Measurements from ENCODE around the gene UNC13B. TPM values are rescaled to one million over a fixed set of nuclear protein-coding genes. Genes with fewer than 3 reads are reported as not detected.

Gene UNC13B
- total RNA-seq, 1 experiment from 2014 or later: 17.6 TPM

GRCh38 chr9:35226651-35227050 lies 64.8 kb downstream of the UNC13B start:
- intact Hi-C loops (cut with micrococcal nuclease): no loop called here
- ChIA-PET POLR2A (interaction anchor here (0.9 kb wide), 1 partner anchor 65 kb away, joined by 3 read pairs; the partner anchor contains the start of gene UNC13B), RAD21 (ENCODE audit: low non-redundant PET in 1 of 2, low total read pairs in 2 of 2, uncharacterized antibody in 2 of 2, unreplicated experiment in 2 of 2) (no interaction called here)

More at GRCh38 chr9:35226651-35227050, 64.8 kb downstream of the UNC13B start:
- BruUV-seq (replicated peaks): no TSS peak
- no peak overlapping the region for H3K27ac ChIP-seq (ENCODE audit: low read depth, low read length)
- ATAC-seq: no peak
- no peaks in the 10 kb centered on the region for H4K20me1 ChIP-seq (ENCODE audit: insufficient read depth)
- H3K9me3 ChIP-seq (ENCODE audit: control insufficient read depth in 1 of 2, insufficient read depth in 1 of 2, low read depth in 1 of 2, low read length in 2 of 2): no peaks in the 10 kb centered on the region; a peak in 1 of 4 replicates
- DNase-seq (ENCODE audit: low read depth, low spot score): no peak
- CTCF ChIA-PET: no interaction called here
- H3K9me2 ChIP-seq (ENCODE audit: insufficient read depth): no peaks in the 10 kb centered on the region
- H3K4me2 ChIP-seq (ENCODE audit: low read length): no peak overlapping the region
- H3K36me3 ChIP-seq (ENCODE audit: control insufficient read depth in 1 of 2, insufficient read depth in 2 of 2, low read length in 2 of 2): no peaks in the 10 kb centered on the region
- no peaks in the 10 kb centered on the region for H3K79me2 ChIP-seq (ENCODE audit: insufficient read depth, low read length)
- no peak overlapping the region for H3K4me3 ChIP-seq (replicated peaks in 1 of 2; ENCODE audit: low read depth in 1 of 2, low read length in 2 of 2)
- H2AFZ ChIP-seq (ENCODE audit: low read depth, low read length, poor library complexity, severe bottlenecking): no peak overlapping the region
- H3K9ac ChIP-seq (ENCODE audit: low read length): no peak overlapping the region
- no peaks in the 10 kb centered on the region for H3K27me3 ChIP-seq (ENCODE audit: insufficient read depth, low read length)
- TF ChIP-seq YY1 (IDR thresholded peaks at IDR 0.05; ENCODE audit: extremely low read depth, insufficient replicate concordance, low read depth, low read length) (no peak), TCF7L2 (IDR thresholded peaks at IDR 0.05; ENCODE audit: borderline replicate concordance, extremely low read depth, insufficient read depth, insufficient read length) (no peak), CBX3 (IDR thresholded peaks at IDR 0.05; ENCODE audit: low read depth) (no peak), POLR2AphosphoS5 (IDR thresholded peaks at IDR 0.05; ENCODE audit: low read depth, low read length) (no peak), SIN3A (IDR thresholded peaks at IDR 0.05; ENCODE audit: low read depth) (no peak), RAD21 (IDR thresholded peaks at IDR 0.05; ENCODE audit: low read depth) (no peak), EZH2 (IDR thresholded peaks at IDR 0.05) (no peak), SP1 (IDR thresholded peaks at IDR 0.05; ENCODE audit: low read depth) (no peak), ZBTB33 (IDR thresholded peaks at IDR 0.05; ENCODE audit: extremely low read depth, insufficient replicate concordance, low read length) (no peak), EGR1 (IDR thresholded peaks at IDR 0.05; ENCODE audit: low read depth) (no peak), SRF (IDR thresholded peaks at IDR 0.05; ENCODE audit: low read depth) (no peak)
- no peaks in the 10 kb centered on the region for H3K4me1 ChIP-seq (ENCODE audit: control insufficient read depth in 1 of 2, insufficient read depth in 2 of 2, low read length in 2 of 2)
